Adrenal gland (tissue), 12 donors: ENCODE data around the gene FGGY. TPM values are rescaled to one million over a fixed set of nuclear protein-coding genes. Genes with fewer than 3 reads are reported as not detected.

Experiments used
- DNase-seq, 7 donors: peaks; one replicate each; pipeline ENCODE4 v3.0.0-alpha.2; 2019 to 2020
- H3K27ac ChIP-seq, 5 donors: fragments of 200-600 bp; sonication (generic) in 4 of 5; 1 replicate in 3 of 5; 2 replicates in 2 of 5; pipeline versions ENCODE4 v1.5.1 to v1.8.0; 2016 to 2020; ENCODE audit warnings: mild to moderate bottlenecking in 1 of 5
- H3K27me3 ChIP-seq: fragments of 200-600 bp; 2 replicates; pipeline ENCODE4 v1.8.0; 2021
- H3K36me3 ChIP-seq, 2 donors: fragments of 200-600 bp; replicated peaks in 1 of 2; 1 replicate in 1 of 2; 2 replicates in 1 of 2; pipeline versions ENCODE4 v1.5.1 to v1.8.0; 2018 to 2022
- H3K4me1 ChIP-seq, 2 donors: fragments of 200-600 bp; replicated peaks in 1 of 2; 1 replicate in 1 of 2; 2 replicates in 1 of 2; pipeline versions ENCODE4 v1.5.1 to v1.8.0; 2018 to 2021
- H3K4me3 ChIP-seq, 4 donors: fragments of 200-600 bp; sonication (generic) in 3 of 4; one replicate each; pipeline ENCODE4 v1.5.1; 2016 to 2018
- H3K9me3 ChIP-seq, 3 donors: fragments of 200-600 bp; sonication (generic) in 1 of 3; replicated peaks in 1 of 3; 1 replicate in 2 of 3; 2 replicates in 1 of 3; pipeline versions ENCODE4 v1.5.1 to v1.8.0; 2016 to 2021
- POLR2A ChIP-seq, 2 donors: fragments of 450-650 bp; IDR thresholded peaks; one replicate each; pipeline ENCODE4 v1.6.1; 2017; ENCODE audit warnings: antibody characterized with exemption in 2 of 2, mild to moderate bottlenecking in 2 of 2, moderate library complexity in 1 of 2
- WGBS, 4 donors: extraction: QIAGEN DNeasy Blood & Tissue Kit in 2 of 4; methylation state at CpG; one replicate each; pipeline versions ENCODE4 v1.1.5 to v1.1.7; 2013 to 2017; 5-methylcytosine and 5-hydroxymethylcytosine counted together
- intact Hi-C, 2 donors: fragments of 100-400 bp; cut with DNase I; formaldehyde crosslinking; loops; one replicate each; pipeline versions ENCODE4 v1.14.1 to v1.15.0; 2022 to 2023
- polyA plus RNA-seq, 3 donors: library from polyadenylated mRNA; stranded (reverse); fragments of 200-250 nt in 2 of 3; fragments of 350-450 nt in 1 of 3; fragmentation: Illumina TruSeq in 1 of 3; extraction: RNeasy Lipid Tissue Mini Kit (QIAGEN cat#74804) in 1 of 3; gene quantifications; one replicate each; pipeline ENCODE4 v1.2.3, GENCODE V29; 2013 to 2014
- total RNA-seq, 9 donors: library from RNA; depleted of rRNA in 4 of 9; stranded (reverse); fragments of >200 nt in 4 of 9; fragments of 120-200 nt in 1 of 9; fragmentation: NEBNext Ultra II Directional in 1 of 9; extraction: Animal tissue kit (Norgen Biotek cat#: 25700) in 1 of 9; gene quantifications; one replicate each; pipeline versions ENCODE4 v1.1.0 to v1.2.4, GENCODE V29; 2013 to 2023
- TF ChIP-seq, protein P1 (sequence below), 6 experiments: fragments of 450-650 bp in 4 of 6; fragments of 200-600 bp in 2 of 6; sonication (generic) in 1 of 6; IDR thresholded peaks; 1 replicate in 5 of 6; 2 replicates in 1 of 6; pipeline versions ENCODE4 v1.5.1 to v1.8.0; 2016 to 2021; ENCODE audit warnings: antibody characterized with exemption in 6 of 6, mild to moderate bottlenecking in 2 of 6, moderate library complexity in 1 of 6
- donor health status: healthy with polysubstance abuse.
- donor health status: Bipolar disorder and iron deficiency.
- donor health status: DM: yes; HTN: yes; CAD: no.
- donor health status: DM: no; HTN: no; CAD: no.
- donor health status: DM: no; HTN: no; CAD: no.
- donor health status: DM: yes; HTN: yes; CAD: no.

FGGY gene
- total and polyA plus RNA-seq, 12 donors: 7.4 to 75.5 (median 35.0) TPM

GRCh38 chr1:59704716-59705115, 407.8 kb downstream of the FGGY start:
- no peaks in the 10 kb centered on the region for H3K36me3 ChIP-seq
- peak in 1 of 7 donors; percentile 34 for DNase-seq
- no peaks in the 10 kb centered on the region for H3K9me3 ChIP-seq
- peak overlapping the region; percentile 30 to 74 (median 42) for H3K27ac ChIP-seq
- H3K4me1 ChIP-seq: peaks cover 53 to 58% of the 10 kb centered on the region in 2 donors
- H3K4me3 ChIP-seq: no peak overlapping the region
- intact Hi-C loops: loop anchor here in 1 of 2 donors (10.0 kb wide), 1 partner anchor 50 kb away; no protein-coding TSS in a partner anchor
- no peaks in the 10 kb centered on the region for H3K27me3 ChIP-seq
- no peak for TF ChIP-seq POLR2A (IDR thresholded peaks at IDR 0.05)
- TF ChIP-seq, protein P1, sequence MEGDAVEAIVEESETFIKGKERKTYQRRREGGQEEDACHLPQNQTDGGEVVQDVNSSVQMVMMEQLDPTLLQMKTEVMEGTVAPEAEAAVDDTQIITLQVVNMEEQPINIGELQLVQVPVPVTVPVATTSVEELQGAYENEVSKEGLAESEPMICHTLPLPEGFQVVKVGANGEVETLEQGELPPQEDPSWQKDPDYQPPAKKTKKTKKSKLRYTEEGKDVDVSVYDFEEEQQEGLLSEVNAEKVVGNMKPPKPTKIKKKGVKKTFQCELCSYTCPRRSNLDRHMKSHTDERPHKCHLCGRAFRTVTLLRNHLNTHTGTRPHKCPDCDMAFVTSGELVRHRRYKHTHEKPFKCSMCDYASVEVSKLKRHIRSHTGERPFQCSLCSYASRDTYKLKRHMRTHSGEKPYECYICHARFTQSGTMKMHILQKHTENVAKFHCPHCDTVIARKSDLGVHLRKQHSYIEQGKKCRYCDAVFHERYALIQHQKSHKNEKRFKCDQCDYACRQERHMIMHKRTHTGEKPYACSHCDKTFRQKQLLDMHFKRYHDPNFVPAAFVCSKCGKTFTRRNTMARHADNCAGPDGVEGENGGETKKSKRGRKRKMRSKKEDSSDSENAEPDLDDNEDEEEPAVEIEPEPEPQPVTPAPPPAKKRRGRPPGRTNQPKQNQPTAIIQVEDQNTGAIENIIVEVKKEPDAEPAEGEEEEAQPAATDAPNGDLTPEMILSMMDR (IDR thresholded peaks at IDR 0.05): no peak
- WGBS, 4 donors: 30 to 44% (median 43%) methylated on average over 2 of the region's 2 CpGs

DNA sequence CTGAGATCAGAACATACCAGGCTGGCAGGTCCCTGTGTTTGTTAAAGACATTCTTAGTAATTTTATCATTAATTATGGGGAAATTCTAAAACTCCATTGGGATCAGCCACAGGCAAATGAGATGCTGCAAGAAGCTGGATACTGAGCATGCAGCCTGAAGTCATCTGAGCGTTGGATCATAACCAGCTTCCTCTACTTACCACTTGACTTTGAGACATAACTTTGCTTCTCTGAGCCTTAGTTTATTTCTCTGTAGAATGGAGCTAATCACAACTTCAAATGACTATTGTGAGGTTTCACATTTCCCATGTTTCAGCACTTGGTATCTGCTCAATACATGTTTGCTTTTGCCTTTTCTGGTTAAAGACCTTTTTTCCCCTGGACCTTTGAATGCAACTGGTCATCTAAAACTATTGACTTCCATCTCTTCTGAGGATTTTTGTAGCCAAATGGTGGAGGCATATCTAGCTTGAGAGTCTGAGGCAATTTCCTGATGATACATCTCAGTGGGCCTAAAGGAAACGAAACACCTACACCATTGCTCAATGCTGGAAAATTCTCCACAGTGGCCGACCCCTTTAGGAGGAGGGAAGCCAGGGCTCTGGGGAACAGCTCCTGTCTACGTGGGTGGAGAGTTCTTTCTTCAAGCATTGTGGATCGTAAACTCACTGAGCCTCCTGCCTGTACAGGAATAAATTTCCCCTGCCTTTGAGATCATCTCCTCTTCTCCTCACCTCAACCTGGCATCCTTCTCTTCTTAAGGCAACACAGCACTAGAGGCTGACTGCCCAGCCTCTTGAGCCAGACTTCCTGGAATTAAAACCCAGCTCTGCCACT, 408.8 kb downstream of the FGGY start:
- TF ChIP-seq POLR2A (IDR thresholded peaks at IDR 0.05): no peak
- TF ChIP-seq, protein P1 (IDR thresholded peaks at IDR 0.05): no peak
- peak in 1 of 7 donors; percentile 56 for DNase-seq
- 69 to 81% (median 73%) methylated on average over 5 of the region's 5 CpGs for WGBS, 4 donors
- Histone ChIP-seq H3K4me1 (peaks cover 53 to 58% of the 10 kb centered on the region in 2 donors), H3K36me3 (no peaks in the 10 kb centered on the region), H3K9me3 (no peaks in the 10 kb centered on the region), H3K4me3 (no peak overlapping the region), H3K27ac (peak overlapping the region; percentile 30 to 74 (median 42)), H3K27me3 (no peaks in the 10 kb centered on the region)
- intact Hi-C loops: loop anchor here in 1 of 2 donors (10.0 kb wide), 1 partner anchor 49 kb away; no protein-coding TSS in a partner anchor

DNA sequence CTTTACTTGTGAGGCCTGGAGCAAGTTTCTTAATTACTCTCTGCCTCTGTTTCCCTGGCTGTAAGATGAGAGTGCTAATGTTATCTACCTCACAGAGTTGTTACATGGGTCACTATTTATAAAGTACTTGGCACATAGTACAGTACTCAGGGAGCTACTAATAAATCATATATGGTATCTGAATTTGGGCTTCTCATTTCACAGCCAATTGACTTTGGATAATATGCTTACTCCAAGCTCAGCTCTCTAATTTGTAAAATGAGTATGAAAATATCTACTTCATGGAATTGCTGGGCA, 409.4 kb downstream of the FGGY start:
- Histone ChIP-seq H3K9me3 (no peaks in the 10 kb centered on the region), H3K4me1 (peaks cover 53 to 58% of the 10 kb centered on the region in 2 donors), H3K27ac (peak overlapping the region in 4 of 5 donors; percentile 8 to 74 (median 41)), H3K27me3 (no peaks in the 10 kb centered on the region), H3K4me3 (no peak overlapping the region), H3K36me3 (no peaks in the 10 kb centered on the region)
- no peak for DNase-seq
- intact Hi-C loops: loop anchor here in 1 of 2 donors (10.0 kb wide), 1 partner anchor 49 kb away; no protein-coding TSS in a partner anchor
- TF ChIP-seq, protein P1 (IDR thresholded peaks at IDR 0.05): no peak
- no peak for TF ChIP-seq POLR2A (IDR thresholded peaks at IDR 0.05)

GRCh38 chr1:59707178-59707791, 410.4 kb downstream of the FGGY start:
- H3K4me3 ChIP-seq: no peak overlapping the region
- TF ChIP-seq, protein P1 (IDR thresholded peaks at IDR 0.05): no peak
- no peak for TF ChIP-seq POLR2A (IDR thresholded peaks at IDR 0.05)
- peaks cover 53 to 58% of the 10 kb centered on the region in 2 donors for H3K4me1 ChIP-seq
- peak; percentile 73 to 91 (median 85) for DNase-seq
- no peaks in the 10 kb centered on the region for H3K9me3 ChIP-seq
- WGBS, 4 donors: 37 to 44% (median 42%) methylated on average over 7 of the region's 7 CpGs
- intact Hi-C loops: loop anchor here in 1 of 2 donors (10.0 kb wide), 1 partner anchor 48 kb away; no protein-coding TSS in a partner anchor
- H3K27me3 ChIP-seq: no peaks in the 10 kb centered on the region
- no peaks in the 10 kb centered on the region for H3K36me3 ChIP-seq
- H3K27ac ChIP-seq: peak overlapping the region; percentile 7 to 84 (median 66)
